ENCODE data around the gene TPP1. TPM values are rescaled to one million over a fixed set of nuclear protein-coding genes. Genes with fewer than 3 reads are reported as not detected.

TPP1 gene
- total RNA-seq, 2 donors from 2014 or later: 48.8 to 83.1 TPM

- Histone ChIP-seq H3K36me3 (peaks cover 33% of the 10 kb centered on the region), H3K4me3 (no peak overlapping the region), H3K27ac (no peak overlapping the region), H3K4me1 (peaks cover 0 to 60% of the 10 kb centered on the region in 2 donors), H3K27me3 (no peaks in the 10 kb centered on the region), H3K9me3 (no peaks in the 10 kb centered on the region)
- peak; percentile 53 for DNase-seq (ENCODE audit: low spot score)
- TF ChIP-seq, protein P1, sequence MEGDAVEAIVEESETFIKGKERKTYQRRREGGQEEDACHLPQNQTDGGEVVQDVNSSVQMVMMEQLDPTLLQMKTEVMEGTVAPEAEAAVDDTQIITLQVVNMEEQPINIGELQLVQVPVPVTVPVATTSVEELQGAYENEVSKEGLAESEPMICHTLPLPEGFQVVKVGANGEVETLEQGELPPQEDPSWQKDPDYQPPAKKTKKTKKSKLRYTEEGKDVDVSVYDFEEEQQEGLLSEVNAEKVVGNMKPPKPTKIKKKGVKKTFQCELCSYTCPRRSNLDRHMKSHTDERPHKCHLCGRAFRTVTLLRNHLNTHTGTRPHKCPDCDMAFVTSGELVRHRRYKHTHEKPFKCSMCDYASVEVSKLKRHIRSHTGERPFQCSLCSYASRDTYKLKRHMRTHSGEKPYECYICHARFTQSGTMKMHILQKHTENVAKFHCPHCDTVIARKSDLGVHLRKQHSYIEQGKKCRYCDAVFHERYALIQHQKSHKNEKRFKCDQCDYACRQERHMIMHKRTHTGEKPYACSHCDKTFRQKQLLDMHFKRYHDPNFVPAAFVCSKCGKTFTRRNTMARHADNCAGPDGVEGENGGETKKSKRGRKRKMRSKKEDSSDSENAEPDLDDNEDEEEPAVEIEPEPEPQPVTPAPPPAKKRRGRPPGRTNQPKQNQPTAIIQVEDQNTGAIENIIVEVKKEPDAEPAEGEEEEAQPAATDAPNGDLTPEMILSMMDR (IDR thresholded peaks at IDR 0.05): no peak
Observed at GRCh38 chr11:6599881-6600390, 19.3 kb downstream of the TPP1 start.

DNA sequence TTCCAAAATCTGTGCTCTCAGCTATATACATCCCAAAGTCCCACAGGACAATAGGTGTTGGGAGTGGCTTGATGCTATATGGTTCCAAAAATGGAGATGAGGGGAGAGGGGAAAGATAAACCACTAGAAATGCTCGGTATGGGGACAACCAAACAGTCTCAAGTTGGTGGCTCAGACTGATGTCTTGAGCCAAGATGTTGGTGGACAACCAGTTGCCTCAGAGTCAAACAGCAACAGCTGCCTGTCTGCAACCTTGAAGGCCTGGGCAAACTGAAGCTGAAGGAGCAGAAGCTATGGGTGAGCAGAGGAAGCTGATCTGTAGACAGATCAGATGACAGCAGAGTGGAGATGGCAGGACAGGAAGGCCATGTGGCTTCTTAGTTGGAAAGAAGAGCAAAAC is 19.8 kb downstream of the TPP1 start:
- Histone ChIP-seq H3K27me3 (no peaks in the 10 kb centered on the region), H3K27ac (no peak overlapping the region), H3K4me1 (peaks cover 0 to 61% of the 10 kb centered on the region in 2 donors), H3K36me3 (peaks cover 33% of the 10 kb centered on the region), H3K9me3 (no peaks in the 10 kb centered on the region), H3K4me3 (no peak overlapping the region)
- TF ChIP-seq, protein P1 (IDR thresholded peaks at IDR 0.05): no peak
- peak; percentile 18 for DNase-seq (ENCODE audit: low spot score)

GRCh38 chr11:6598555-6598954 is 20.7 kb downstream of the TPP1 start:
- DNase-seq (ENCODE audit: low spot score): peak; percentile 16
- peaks cover 0 to 61% of the 10 kb centered on the region in 2 donors for H3K4me1 ChIP-seq

GRCh38 chr11:6596239-6596877 is 22.9 kb downstream of the TPP1 start:
- Histone ChIP-seq H3K27ac (peak overlapping the region; percentile 9 to 19), H3K4me3 (no peak overlapping the region), H3K9me3 (no peaks in the 10 kb centered on the region), H3K36me3 (peaks cover 46% of the 10 kb centered on the region), H3K4me1 (peaks cover 0 to 46% of the 10 kb centered on the region in 2 donors), H3K27me3 (no peaks in the 10 kb centered on the region)
- no peak for DNase-seq (ENCODE audit: low spot score)
- TF ChIP-seq, protein P1 (IDR thresholded peaks at IDR 0.05): no peak

More at GRCh38 chr11:6598555-6598954, 20.7 kb downstream of the TPP1 start:
- no peak overlapping the region for H3K4me3 ChIP-seq
- H3K9me3 ChIP-seq: no peaks in the 10 kb centered on the region
- H3K27ac ChIP-seq: no peak overlapping the region
- peaks cover 33% of the 10 kb centered on the region for H3K36me3 ChIP-seq
- TF ChIP-seq, protein P1 (IDR thresholded peaks at IDR 0.05): no peak
- no peaks in the 10 kb centered on the region for H3K27me3 ChIP-seq

- DNase-seq (ENCODE audit: low spot score): no peak
- peaks cover 25% of the 10 kb centered on the region for H3K36me3 ChIP-seq
- peaks cover 0 to 42% of the 10 kb centered on the region in 2 donors for H3K4me1 ChIP-seq
- H3K9me3 ChIP-seq: no peaks in the 10 kb centered on the region
- H3K4me3 ChIP-seq: no peak overlapping the region
- TF ChIP-seq, protein P1 (IDR thresholded peaks at IDR 0.05): no peak
- H3K27me3 ChIP-seq: no peaks in the 10 kb centered on the region
- H3K27ac ChIP-seq: no peak overlapping the region
Observed at GRCh38 chr11:6594142-6594768, 25.0 kb downstream of the TPP1 start.

All from right atrium auricular region (tissue), 2 donors.